Panc1 (cell line): ENCODE measurements around the gene STOM. TPM values are rescaled to one million over a fixed set of nuclear protein-coding genes. Genes with fewer than 3 reads are reported as not detected.

Source experiments
- ATAC-seq: fragments of 200-7000 bp; cut with Tn5 transposase; 2 replicates; pipeline ENCODE4 v1.9.1; 2020; ENCODE audit warnings: mild to moderate bottlenecking, moderate library complexity
- BruUV-seq: library from RNA; stranded (reverse); fragments of 400-500 nt; replicated peaks from 2 replicates; lab custom pipeline; 2021; lab: Mats Ljungman, UMichigan
- CTCF ChIA-PET: fragments of 300-600 bp; sonication (Branson Sonifier 250); formaldehyde crosslinking; loops from one replicate; lab custom pipeline; 2022; ENCODE audit warnings: antibody characterized with exemption; lab: Charles Lee
- POLR2A ChIA-PET: fragments of 300-600 bp; sonication (Branson Sonifier 250); formaldehyde crosslinking; loops from one replicate; lab custom pipeline; 2022; ENCODE audit warnings: antibody characterized with exemption; lab: Charles Lee
- DNase-seq: peaks from one replicate; pipeline ENCODE4 v3.0.0-alpha.2; 2010; ENCODE audit warnings: low read depth, low spot score
- H3K27ac ChIP-seq: 2 replicates; pipeline ENCODE4 v1.5.1; 2011; ENCODE audit warnings: mild to moderate bottlenecking, low read length, inconsistent platforms
- H3K27me3 ChIP-seq: fragments of 200-500 bp; sonication (Bioruptor generic); 2 replicates; pipeline ENCODE4 v1.6.0; 2014; ENCODE audit warnings: low read length, inconsistent platforms; ENCODE audit not compliant: control insufficient read depth, insufficient read depth
- H3K36me3 ChIP-seq: fragments of 200-500 bp; sonication (Bioruptor generic); 2 replicates; pipeline ENCODE4 v1.5.1; 2014; ENCODE audit warnings: inconsistent platforms, mild to moderate bottlenecking, low read length, moderate library complexity; ENCODE audit not compliant: control insufficient read depth, insufficient read depth
- H3K4me1 ChIP-seq: 2 replicates; pipeline ENCODE4 v1.5.1; 2011; ENCODE audit warnings: inconsistent platforms, mild to moderate bottlenecking, low read length, moderate library complexity; ENCODE audit not compliant: control insufficient read depth, insufficient read depth
- H3K4me3 ChIP-seq, 2 experiments: 2 replicates each; pipeline ENCODE4 v1.5.1; 2011 to 2012; ENCODE audit warnings: low read depth in 2 of 2, low read length in 2 of 2, mild to moderate bottlenecking in 2 of 2, inconsistent platforms in 1 of 2, moderate library complexity in 1 of 2
- H3K9me3 ChIP-seq: fragments of 200-500 bp; sonication (Bioruptor generic); 2 replicates; pipeline ENCODE4 v1.5.1; 2014; ENCODE audit warnings: low read depth, mild to moderate bottlenecking, inconsistent platforms, low read length, moderate library complexity; ENCODE audit not compliant: control insufficient read depth, insufficient read depth
- POLR2AphosphoS5 ChIP-seq: IDR thresholded peaks from 2 replicates; pipeline ENCODE4 v1.6.1; 2012; ENCODE audit warnings: mild to moderate bottlenecking, low read depth, low read length, moderate library complexity
- REST ChIP-seq, 2 experiments: IDR thresholded peaks; 2 replicates each; pipeline ENCODE4 v1.6.1; 2011 to 2012; ENCODE audit warnings: low read depth in 2 of 2, control low read depth in 1 of 2, low read length in 1 of 2, mild to moderate bottlenecking in 1 of 2, moderate library complexity in 1 of 2; ENCODE audit not compliant: insufficient read depth in 1 of 2
- SIN3A ChIP-seq: IDR thresholded peaks from 2 replicates; pipeline ENCODE4 v1.6.1; 2012; ENCODE audit warnings: low read depth, mild to moderate bottlenecking, low read length, moderate library complexity, borderline replicate concordance; ENCODE audit not compliant: insufficient read depth
- TCF7L2 ChIP-seq: IDR thresholded peaks from 2 replicates; pipeline ENCODE4 v1.6.1; 2011; ENCODE audit warnings: mild to moderate bottlenecking, low read depth, low read length, inconsistent platforms
- in situ Hi-C: cut with HindIII; loops from 2 replicates; pipeline ENCODE4 v1.10.0; 2016; ENCODE audit warnings: low sequenced_read_pairs, low pct_unique_long_range_greater_than_20kb
- intact Hi-C: fragments of 100-400 bp; cut with micrococcal nuclease; formaldehyde crosslinking; loops from one replicate; pipeline ENCODE4 v1.10.0; 2022; ENCODE audit not compliant: unreplicated experiment
- total RNA-seq: library from RNA; stranded (reverse); gene quantifications from one replicate; pipeline ENCODE4 v1.2.1, GENCODE V29; 2021; ENCODE audit not compliant: unreplicated experiment
- TF ChIP-seq, protein P1 (sequence below): fragments of 450-650 bp; IDR thresholded peaks from 2 replicates; pipeline ENCODE4 v1.5.1; 2017; ENCODE audit warnings: mild to moderate bottlenecking

The STOM gene
- total RNA-seq, 1 experiment from 2014 or later: 81.2 TPM

DNA sequence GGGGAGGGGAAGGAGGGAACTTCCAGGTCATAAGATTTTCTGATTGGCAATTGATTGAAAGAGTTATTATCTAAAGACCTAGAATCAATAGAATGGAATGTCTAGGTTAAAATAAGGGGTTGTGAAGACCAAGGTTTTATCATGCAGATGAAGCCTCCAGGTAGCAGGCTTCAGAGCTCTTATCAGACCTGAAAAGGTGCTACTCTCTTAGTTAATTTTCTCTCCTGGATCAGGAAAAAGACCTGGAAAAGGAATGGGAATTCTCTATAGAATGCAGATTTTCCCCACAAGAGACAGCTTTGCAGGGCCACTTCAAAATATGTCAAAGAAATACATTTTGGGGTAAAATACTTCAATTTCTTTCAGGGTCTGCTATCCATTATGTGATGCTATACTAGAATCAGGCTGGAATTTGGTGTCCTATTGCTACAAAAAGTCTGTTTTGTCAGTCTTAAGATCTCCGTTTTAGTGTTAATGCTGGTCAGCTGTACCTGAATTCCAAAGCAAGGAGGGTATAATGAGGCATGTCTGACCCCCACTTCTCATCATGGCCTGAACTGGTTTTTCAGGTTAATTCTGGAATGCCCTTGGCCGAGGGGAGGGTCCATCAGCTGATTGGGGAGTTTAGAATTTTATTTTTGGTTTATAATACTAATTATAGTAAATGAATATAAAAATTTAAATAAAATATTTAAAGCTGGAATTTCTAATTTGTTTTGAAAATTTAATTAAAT is 16.6 kb upstream of the STOM start:
- H3K27ac ChIP-seq: no peak overlapping the region
- DNase-seq (no peak), ATAC-seq (no peak)
- ChIA-PET CTCF (no interaction called here), POLR2A (no interaction called here)
- no TSS peak for BruUV-seq
- intact Hi-C loops (no loop called here), in situ Hi-C loops (no loop called here)
- no peaks in the 10 kb centered on the region for H3K27me3 ChIP-seq
- TF ChIP-seq SIN3A: no peak
- no peak for TF ChIP-seq POLR2AphosphoS5
- TF ChIP-seq, protein P1, sequence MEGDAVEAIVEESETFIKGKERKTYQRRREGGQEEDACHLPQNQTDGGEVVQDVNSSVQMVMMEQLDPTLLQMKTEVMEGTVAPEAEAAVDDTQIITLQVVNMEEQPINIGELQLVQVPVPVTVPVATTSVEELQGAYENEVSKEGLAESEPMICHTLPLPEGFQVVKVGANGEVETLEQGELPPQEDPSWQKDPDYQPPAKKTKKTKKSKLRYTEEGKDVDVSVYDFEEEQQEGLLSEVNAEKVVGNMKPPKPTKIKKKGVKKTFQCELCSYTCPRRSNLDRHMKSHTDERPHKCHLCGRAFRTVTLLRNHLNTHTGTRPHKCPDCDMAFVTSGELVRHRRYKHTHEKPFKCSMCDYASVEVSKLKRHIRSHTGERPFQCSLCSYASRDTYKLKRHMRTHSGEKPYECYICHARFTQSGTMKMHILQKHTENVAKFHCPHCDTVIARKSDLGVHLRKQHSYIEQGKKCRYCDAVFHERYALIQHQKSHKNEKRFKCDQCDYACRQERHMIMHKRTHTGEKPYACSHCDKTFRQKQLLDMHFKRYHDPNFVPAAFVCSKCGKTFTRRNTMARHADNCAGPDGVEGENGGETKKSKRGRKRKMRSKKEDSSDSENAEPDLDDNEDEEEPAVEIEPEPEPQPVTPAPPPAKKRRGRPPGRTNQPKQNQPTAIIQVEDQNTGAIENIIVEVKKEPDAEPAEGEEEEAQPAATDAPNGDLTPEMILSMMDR: no peak
- TF ChIP-seq TCF7L2: no peak
- no peak for TF ChIP-seq REST (IDR thresholded peaks at IDR 0.05; ENCODE audit: insufficient read depth in 1 of 2, low read depth in 2 of 2, low read length in 1 of 2)
- H3K4me1 ChIP-seq: no peaks in the 10 kb centered on the region
- H3K4me3 ChIP-seq: no peak overlapping the region
- no peaks in the 10 kb centered on the region for H3K36me3 ChIP-seq
- no peaks in the 10 kb centered on the region for H3K9me3 ChIP-seq

DNA sequence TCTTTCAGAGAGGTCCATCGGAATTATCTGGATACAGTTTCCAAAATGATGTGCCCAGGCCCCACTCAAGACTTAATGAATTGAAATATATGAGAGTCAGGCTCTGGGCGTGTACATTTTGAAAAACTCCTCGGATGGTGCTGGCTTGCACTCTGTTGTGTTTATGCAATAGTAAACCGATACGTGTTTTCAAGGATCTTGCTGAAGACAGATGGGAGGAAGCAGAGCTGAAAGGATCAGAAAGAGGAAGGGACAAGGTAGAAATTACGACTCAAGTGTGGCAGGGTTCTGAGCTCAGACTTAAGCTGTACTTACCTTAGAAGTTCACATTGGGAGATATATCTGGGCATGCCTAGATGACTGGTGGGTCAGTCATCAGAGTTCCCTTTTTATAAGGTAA is 13.7 kb upstream of the STOM start:
- in situ Hi-C loops: no loop called here
- Histone ChIP-seq H3K4me1 (no peaks in the 10 kb centered on the region), H3K36me3 (no peaks in the 10 kb centered on the region), H3K4me3 (no peak overlapping the region), H3K9me3 (no peaks in the 10 kb centered on the region), H3K27me3 (no peaks in the 10 kb centered on the region), H3K27ac (no peak overlapping the region)
- intact Hi-C loops: no loop called here
- no peak for ATAC-seq
- no peak for DNase-seq
- CTCF ChIA-PET: no interaction called here
- no TSS peak for BruUV-seq
- no peak for TF ChIP-seq SIN3A
- no peak for TF ChIP-seq TCF7L2
- TF ChIP-seq POLR2AphosphoS5: no peak
- TF ChIP-seq, protein P1: no peak
- no peak for TF ChIP-seq REST (IDR thresholded peaks at IDR 0.05; ENCODE audit: insufficient read depth in 1 of 2, low read depth in 2 of 2, low read length in 1 of 2)
- POLR2A ChIA-PET: no interaction called here
